Smooth muscle cell (in vitro differentiated cells): Measurements from ENCODE around the gene FHIT. TPM values are rescaled to one million over a fixed set of nuclear protein-coding genes. Genes with fewer than 3 reads are reported as not detected.
A peak's percentile ranks its signal among the peaks of the same experiment; 100 is the strongest.

Experiments
- DNase-seq: peaks from one replicate; lab custom pipeline; 2025; ENCODE audit not compliant: unreplicated experiment; lab: John Stamatoyannopoulos, UW
- H2AFZ ChIP-seq: fragments of 200-600 bp; sonication (generic); 2 replicates; pipeline ENCODE4 v1.6.0; 2016; ENCODE audit warnings: antibody characterized with exemption, low read depth, mild to moderate bottlenecking
- H3F3A ChIP-seq: fragments of 200-600 bp; sonication (generic); 2 replicates; pipeline ENCODE4 v1.6.0; 2017; ENCODE audit warnings: antibody characterized with exemption, low read depth
- H3K27ac ChIP-seq: fragments of 200-600 bp; sonication (generic); 2 replicates; pipeline ENCODE4 v1.5.1; 2016; ENCODE audit warnings: low read depth, mild to moderate bottlenecking
- H3K27me3 ChIP-seq: fragments of 200-600 bp; sonication (generic); 2 replicates; pipeline ENCODE4 v1.6.1; 2016; ENCODE audit warnings: low read depth, mild to moderate bottlenecking
- H3K36me3 ChIP-seq: fragments of 200-600 bp; sonication (generic); 2 replicates; pipeline ENCODE4 v1.5.1; 2016; ENCODE audit warnings: low read depth
- H3K4me1 ChIP-seq: fragments of 200-600 bp; sonication (generic); 2 replicates; pipeline ENCODE4 v1.5.1; 2016; ENCODE audit warnings: low read depth
- H3K4me2 ChIP-seq: fragments of 200-600 bp; sonication (generic); 2 replicates; pipeline ENCODE4 v1.6.0; 2016; ENCODE audit warnings: mild to moderate bottlenecking
- H3K4me3 ChIP-seq: fragments of 200-600 bp; sonication (generic); 2 replicates; pipeline ENCODE4 v1.5.1; 2016; ENCODE audit warnings: mild to moderate bottlenecking
- H3K79me2 ChIP-seq: fragments of 200-600 bp; sonication (generic); 2 replicates; pipeline ENCODE4 v1.6.0; 2016; ENCODE audit warnings: low read depth, mild to moderate bottlenecking
- H3K9ac ChIP-seq: fragments of 200-600 bp; sonication (generic); 2 replicates; pipeline ENCODE4 v1.6.0; 2016; ENCODE audit warnings: low read depth
- H3K9me3 ChIP-seq: fragments of 200-600 bp; sonication (generic); replicated peaks from 2 replicates; pipeline ENCODE4 v1.5.1; 2016; ENCODE audit warnings: low read depth
- H4K20me1 ChIP-seq: fragments of 200-600 bp; sonication (generic); 2 replicates; pipeline ENCODE4 v1.6.0; 2016; ENCODE audit warnings: low read depth
- WGBS: methylation state at CpG from one replicate; pipeline ENCODE4 v1.1.7; 2016; ENCODE audit warnings: low lambda C conversion rate; 5-methylcytosine and 5-hydroxymethylcytosine counted together
- polyA plus RNA-seq: library from polyadenylated mRNA; unstranded; fragments of >200 nt; fragmentation: Nextera tagmentation; extraction: Ambion mirVana; gene quantifications from 2 replicates; pipeline ENCODE4 v1.2.1, GENCODE V29; 2016
- total RNA-seq: library from RNA; depleted of rRNA; stranded (reverse); fragments of >200 nt; gene quantifications from 2 replicates; pipeline ENCODE4 v1.2.3, GENCODE V29; 2014
- TF ChIP-seq, protein P1 (sequence below): fragments of 200-600 bp; sonication (generic); IDR thresholded peaks from 2 replicates; pipeline ENCODE4 v1.5.1; 2017; ENCODE audit warnings: borderline replicate concordance, mild to moderate bottlenecking, antibody characterized with exemption; ENCODE audit not compliant: insufficient read depth, poor library complexity, severe bottlenecking

The FHIT gene
- total and polyA plus RNA-seq, 2 experiments from 2014 or later = 5.9 to 6.7 TPM

DNA sequence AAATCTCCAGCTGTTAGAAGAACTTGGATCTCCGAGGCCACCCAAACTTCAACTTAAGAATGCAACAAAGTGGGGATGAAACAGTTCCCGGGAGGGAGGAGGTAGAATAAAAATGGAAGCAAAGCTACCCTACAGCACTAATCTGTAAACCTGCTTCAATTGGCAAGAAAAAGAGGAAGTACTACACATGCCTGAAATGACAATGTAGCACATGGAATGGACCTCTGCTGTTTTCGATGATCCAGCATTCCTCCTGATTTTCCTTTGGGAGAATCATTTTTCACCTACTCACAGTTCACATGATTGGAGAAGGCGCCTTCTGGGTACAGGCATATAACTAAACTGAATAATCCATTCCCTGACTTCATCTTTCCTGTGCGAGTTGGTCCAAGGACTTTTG is 1081.5 kb downstream of the FHIT start:
- H3K9ac ChIP-seq = no peak overlapping the region
- no peaks in the 10 kb centered on the region for H3F3A ChIP-seq
- TF ChIP-seq, protein P1, sequence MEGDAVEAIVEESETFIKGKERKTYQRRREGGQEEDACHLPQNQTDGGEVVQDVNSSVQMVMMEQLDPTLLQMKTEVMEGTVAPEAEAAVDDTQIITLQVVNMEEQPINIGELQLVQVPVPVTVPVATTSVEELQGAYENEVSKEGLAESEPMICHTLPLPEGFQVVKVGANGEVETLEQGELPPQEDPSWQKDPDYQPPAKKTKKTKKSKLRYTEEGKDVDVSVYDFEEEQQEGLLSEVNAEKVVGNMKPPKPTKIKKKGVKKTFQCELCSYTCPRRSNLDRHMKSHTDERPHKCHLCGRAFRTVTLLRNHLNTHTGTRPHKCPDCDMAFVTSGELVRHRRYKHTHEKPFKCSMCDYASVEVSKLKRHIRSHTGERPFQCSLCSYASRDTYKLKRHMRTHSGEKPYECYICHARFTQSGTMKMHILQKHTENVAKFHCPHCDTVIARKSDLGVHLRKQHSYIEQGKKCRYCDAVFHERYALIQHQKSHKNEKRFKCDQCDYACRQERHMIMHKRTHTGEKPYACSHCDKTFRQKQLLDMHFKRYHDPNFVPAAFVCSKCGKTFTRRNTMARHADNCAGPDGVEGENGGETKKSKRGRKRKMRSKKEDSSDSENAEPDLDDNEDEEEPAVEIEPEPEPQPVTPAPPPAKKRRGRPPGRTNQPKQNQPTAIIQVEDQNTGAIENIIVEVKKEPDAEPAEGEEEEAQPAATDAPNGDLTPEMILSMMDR = no peak
- no peaks in the 10 kb centered on the region for H3K4me1 ChIP-seq
- H3K27me3 ChIP-seq = no peaks in the 10 kb centered on the region
- no peak for DNase-seq
- H3K36me3 ChIP-seq = no peaks in the 10 kb centered on the region
- H4K20me1 ChIP-seq = no peaks in the 10 kb centered on the region
- H3K4me2 ChIP-seq = no peak overlapping the region
- no peak overlapping the region for H3K27ac ChIP-seq
- no peaks in the 10 kb centered on the region for H3K79me2 ChIP-seq
- H2AFZ ChIP-seq = no peak overlapping the region
- WGBS = 94% methylated on average over 5 of the region's 5 CpGs
- no peaks in the 10 kb centered on the region for H3K9me3 ChIP-seq
- no peak overlapping the region for H3K4me3 ChIP-seq

DNA sequence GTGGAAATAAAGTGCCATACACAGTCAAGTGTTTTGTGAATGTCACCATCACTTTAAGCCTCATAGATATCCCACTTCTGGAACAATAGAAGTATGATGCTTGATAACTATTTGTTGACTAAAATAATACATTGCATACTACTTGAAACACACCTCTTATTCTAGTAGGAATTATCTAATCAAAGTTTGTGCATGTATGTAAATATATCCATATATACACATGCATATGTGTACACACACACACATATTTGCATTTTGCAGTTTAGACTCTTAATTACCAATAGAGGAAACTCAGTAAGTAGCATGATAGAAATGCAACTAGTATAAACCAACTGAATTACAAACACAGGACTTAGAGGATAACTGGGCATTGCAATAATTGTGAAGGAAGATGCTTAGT is 1084.1 kb downstream of the FHIT start:
- H3K27ac ChIP-seq = no peak overlapping the region
- no peak overlapping the region for H3K4me3 ChIP-seq
- TF ChIP-seq, protein P1 = no peak
- H3K27me3 ChIP-seq = no peaks in the 10 kb centered on the region
- H3K4me1 ChIP-seq = no peaks in the 10 kb centered on the region
- no peak overlapping the region for H2AFZ ChIP-seq
- no peaks in the 10 kb centered on the region for H3K79me2 ChIP-seq
- H4K20me1 ChIP-seq = no peaks in the 10 kb centered on the region
- H3K9me3 ChIP-seq = no peaks in the 10 kb centered on the region
- no peaks in the 10 kb centered on the region for H3F3A ChIP-seq
- no peak overlapping the region for H3K9ac ChIP-seq
- DNase-seq = no peak
- H3K4me2 ChIP-seq = no peak overlapping the region
- H3K36me3 ChIP-seq = no peaks in the 10 kb centered on the region

DNA sequence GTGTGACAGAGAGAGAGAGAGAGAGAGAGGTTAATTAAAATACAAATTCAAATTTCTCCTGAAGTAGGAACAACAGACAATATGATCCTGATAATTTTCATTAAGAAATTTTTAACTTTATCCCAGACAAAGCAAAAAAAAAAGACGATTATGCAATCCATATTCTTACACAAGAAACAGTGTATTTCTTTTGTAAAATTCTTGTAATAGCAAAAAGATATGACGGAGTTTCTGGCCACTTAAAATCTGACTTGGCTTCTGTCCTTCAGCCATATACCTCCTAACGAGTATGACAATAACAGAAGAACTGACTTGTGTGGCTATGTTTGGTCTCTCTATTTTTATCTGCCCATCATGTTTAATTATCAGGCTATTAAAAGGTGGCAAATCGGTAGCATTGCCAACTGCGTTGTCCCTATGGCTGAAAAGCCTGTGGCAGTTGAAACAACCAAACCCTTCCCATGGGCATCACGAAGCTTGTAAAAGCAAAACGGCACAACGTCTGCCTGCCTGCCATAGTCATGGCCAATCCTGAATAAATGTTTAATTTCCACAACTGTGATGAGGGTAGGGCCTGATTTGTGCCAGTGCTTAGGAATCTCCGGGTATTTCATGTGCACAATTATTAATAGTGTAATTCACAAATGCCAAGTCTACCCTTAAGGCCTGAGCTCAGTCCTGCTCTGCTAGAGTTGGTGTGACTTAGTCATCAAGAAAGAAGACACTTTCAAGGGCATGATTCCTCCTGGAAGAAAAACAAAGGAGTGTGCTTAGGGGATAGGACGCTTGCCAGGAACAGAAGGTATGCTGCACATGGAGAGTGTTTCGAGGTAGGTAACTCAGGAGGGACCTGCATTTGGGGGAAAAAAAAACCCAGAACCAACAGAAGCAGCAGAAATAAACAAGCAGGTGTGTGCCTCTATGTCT is 1090.2 kb downstream of the FHIT start:
- Histone ChIP-seq H3K4me1 (no peaks in the 10 kb centered on the region), H4K20me1 (no peaks in the 10 kb centered on the region), H3K4me3 (no peak overlapping the region), H3K79me2 (no peaks in the 10 kb centered on the region), H3K9me3 (no peaks in the 10 kb centered on the region), H3K27ac (no peak overlapping the region), H3K36me3 (no peaks in the 10 kb centered on the region), H3K4me2 (no peak overlapping the region), H3K9ac (no peak overlapping the region), H3F3A (no peaks in the 10 kb centered on the region), H3K27me3 (no peaks in the 10 kb centered on the region), H2AFZ (peak overlapping the region; percentile 16)
- TF ChIP-seq, protein P1 = no peak
- DNase-seq = no peak
- WGBS = 93% methylated on average over 11 of the region's 11 CpGs
